GM12801 (cell line): Measurements from ENCODE around the gene PLB1.

Source experiments
- TF ChIP-seq, protein P1 (sequence below): IDR thresholded peaks from one replicate; pipeline ENCODE4 v1.5.1; 2011; ENCODE audit warnings: control low read depth; ENCODE audit not compliant: insufficient read length; ENCODE audit errors: extremely low read depth

The PLB1 gene

DNA sequence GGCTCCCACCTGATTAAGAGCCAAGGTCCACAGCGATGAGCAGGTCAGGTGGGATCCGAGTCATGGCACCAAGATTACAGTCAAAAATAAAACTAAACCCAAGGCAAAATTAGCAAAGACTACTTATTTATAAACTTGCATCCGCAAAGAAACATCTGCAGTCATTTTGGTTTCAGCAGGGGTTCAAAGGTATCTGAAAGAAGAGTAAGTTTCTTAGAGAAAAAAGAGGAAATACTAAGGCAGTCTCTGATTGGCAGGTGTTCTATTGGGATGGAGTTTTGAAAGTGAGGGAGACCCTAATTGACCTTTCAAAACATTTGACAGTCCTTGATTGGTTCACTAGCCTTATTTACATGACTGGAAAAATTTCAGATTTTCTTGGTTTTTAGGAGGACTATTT is 11.0 kb upstream of the PLB1 start:
- TF ChIP-seq, protein P1, sequence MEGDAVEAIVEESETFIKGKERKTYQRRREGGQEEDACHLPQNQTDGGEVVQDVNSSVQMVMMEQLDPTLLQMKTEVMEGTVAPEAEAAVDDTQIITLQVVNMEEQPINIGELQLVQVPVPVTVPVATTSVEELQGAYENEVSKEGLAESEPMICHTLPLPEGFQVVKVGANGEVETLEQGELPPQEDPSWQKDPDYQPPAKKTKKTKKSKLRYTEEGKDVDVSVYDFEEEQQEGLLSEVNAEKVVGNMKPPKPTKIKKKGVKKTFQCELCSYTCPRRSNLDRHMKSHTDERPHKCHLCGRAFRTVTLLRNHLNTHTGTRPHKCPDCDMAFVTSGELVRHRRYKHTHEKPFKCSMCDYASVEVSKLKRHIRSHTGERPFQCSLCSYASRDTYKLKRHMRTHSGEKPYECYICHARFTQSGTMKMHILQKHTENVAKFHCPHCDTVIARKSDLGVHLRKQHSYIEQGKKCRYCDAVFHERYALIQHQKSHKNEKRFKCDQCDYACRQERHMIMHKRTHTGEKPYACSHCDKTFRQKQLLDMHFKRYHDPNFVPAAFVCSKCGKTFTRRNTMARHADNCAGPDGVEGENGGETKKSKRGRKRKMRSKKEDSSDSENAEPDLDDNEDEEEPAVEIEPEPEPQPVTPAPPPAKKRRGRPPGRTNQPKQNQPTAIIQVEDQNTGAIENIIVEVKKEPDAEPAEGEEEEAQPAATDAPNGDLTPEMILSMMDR: no peak

DNA sequence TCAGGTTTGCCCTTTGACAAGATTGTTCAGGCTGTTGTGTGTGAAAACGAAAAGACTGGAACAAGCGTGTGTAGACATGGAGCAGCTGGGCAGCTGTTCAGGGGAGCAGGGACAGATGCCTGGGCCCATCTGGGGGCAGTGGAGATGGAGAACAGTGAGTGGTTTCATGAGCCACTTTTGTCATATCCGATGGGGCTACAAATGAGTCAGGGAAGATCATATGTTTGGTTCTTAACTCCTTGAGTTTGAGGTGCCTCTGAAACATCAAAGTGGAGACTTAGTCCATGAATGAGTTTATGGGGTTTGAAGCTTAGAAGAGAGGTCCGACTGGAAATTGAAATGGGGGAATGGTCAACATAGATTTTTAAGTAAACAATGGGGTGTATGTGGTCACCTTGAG is 9.3 kb upstream of the PLB1 start:
- TF ChIP-seq, protein P1: no peak

DNA sequence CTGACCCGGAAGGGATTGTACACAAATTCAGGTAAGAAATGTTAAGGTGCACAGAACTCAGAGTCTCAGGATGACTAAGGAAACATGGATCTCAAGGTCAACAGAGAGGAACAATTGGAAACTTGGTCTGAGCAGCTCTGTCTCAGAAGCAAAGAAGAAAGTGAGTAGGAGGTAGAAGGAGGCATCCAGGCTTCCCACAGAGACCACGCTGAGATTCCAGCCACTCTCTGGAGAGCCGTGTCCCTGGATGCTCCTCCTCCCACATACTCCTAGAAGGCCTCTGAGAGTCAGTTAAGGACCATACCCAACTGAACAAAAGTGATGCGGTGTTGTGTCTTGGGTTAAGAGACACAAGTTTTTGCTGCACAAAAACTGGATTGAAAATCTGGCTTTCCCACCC is 8.6 kb upstream of the PLB1 start:
- TF ChIP-seq, protein P1: no peak

DNA sequence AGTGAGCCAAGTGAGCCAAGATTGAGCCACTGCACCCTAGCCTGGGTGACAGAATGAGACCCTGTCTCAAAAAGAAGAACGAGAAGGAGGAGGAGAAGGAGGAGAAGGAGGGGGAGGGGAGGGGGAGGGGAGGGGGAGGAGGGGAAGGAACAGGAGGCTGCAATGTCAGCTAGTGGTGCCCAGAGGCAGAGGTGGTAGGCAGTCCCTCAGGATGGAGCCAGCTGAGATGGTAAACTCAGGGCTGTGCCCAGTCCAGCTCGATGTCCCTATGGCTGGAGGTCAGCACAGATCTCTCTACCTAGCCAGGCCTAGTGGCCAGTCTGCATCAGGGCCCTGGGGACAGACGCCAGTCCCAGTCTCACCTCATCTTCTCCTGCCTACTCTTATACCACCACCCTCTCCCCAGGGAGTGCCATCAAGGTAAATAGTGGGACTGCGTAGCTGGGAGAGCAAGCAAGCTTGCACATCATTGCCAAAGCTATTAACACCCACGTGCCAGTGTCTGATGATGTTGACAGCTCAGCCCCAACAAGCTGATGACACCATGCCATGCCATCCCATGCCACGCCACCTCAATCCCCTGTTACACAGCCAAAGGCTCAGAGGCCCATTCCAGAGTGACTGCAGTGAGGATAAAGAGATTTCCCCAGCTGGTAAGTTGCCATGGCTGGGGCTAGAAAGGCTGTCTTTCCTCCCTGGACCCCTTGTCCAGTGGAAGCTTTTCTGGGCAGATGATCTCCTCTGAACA is 7.6 kb upstream of the PLB1 start:
- TF ChIP-seq, protein P1: no peak

DNA sequence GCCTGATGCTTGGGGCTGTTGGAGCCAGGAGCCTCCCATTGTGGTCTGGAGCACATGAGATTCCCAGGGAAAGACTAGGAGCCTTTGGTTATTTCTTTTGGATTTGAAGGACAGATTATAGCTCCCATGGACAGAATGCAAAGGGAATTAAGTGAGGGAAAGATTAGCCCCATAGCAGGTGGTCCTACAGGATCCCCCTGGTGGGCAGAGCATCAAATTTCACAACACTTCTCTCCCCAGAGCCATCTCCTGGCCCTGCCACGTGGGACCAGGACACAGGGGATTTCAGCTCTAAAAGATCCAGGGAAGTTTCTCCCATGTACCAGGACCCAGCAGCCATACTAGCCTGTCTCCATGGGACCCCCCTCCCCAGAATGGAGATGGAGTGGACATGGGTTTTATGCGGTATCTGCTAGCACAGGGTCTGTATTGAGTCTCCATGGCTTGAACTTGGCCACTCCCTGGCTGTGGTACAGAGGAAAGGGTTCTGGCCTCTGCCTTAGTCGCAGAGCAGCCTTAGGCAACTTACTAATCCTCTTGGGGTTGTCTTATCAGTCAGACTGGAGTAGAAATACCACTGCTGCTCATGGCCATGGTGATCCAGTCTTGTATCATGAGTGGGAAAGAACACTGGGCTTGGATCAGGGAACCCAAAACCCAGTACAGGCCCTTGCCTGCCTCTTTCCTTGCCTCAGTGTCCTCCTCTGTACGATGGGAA is 6.8 kb upstream of the PLB1 start:
- TF ChIP-seq, protein P1: no peak

DNA sequence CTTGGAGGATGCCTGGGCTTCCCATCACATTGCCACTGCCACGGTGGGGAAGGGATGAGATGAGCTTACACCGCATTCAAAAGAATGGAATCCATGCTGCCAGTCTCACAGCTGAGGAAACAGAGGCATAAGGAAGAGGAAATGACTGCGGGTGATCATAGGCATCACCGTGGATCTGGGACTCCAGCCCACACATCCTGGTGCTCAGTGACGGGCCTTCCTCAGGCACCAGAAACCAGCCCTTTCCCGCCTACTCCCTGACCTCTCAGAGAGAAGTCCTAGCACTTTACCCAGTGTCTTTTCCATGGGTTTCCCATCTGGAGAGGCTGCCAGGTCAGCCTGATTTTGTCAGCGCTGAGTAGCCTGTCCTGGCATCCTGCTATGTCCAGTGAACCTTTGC is 5.3 kb upstream of the PLB1 start:
- TF ChIP-seq, protein P1: no peak

DNA sequence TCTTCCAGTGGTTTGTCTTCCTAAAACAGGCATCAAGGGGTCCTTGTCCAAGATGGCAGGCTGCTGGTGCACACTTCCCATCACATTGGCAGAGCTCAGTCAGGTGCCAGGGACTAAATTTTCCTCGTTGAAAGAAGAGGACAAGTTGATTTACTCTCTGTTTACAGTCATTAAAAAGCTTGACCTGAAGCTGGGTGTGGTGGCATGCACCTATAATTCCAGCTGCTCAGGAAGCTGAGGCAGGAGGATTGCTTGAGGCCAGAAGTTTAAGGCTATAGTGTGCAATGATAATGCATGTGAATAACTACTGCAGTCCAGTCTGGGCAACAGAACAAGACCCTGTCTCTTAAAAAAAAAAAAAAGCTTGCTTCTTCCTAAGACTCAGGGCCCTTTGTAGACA is 3.6 kb upstream of the PLB1 start:
- TF ChIP-seq, protein P1: no peak
